Uterus (tissue), 2 donors: ENCODE measurements around the gene ACTR3C.
"Not testable (repeated sequence)": the region's sequence is repeated elsewhere in the genome, so short reads cannot be mapped to it uniquely, and the experiment has no call there.

Experiments
- POLR2A ChIP-seq, 2 donors: fragments of 450-650 bp; IDR thresholded peaks; one replicate each; pipeline ENCODE4 v1.6.1; 2016; ENCODE audit warnings: antibody characterized with exemption in 2 of 2, mild to moderate bottlenecking in 1 of 2, moderate library complexity in 1 of 2
- TF ChIP-seq, protein P1 (sequence below), 4 experiments: fragments of 200-600 bp in 2 of 4; fragments of 450-650 bp in 2 of 4; sonication (generic) in 2 of 4; IDR thresholded peaks; one replicate each; pipeline ENCODE4 v1.5.1; 2016 to 2019; ENCODE audit warnings: antibody characterized with exemption in 4 of 4, mild to moderate bottlenecking in 2 of 4, moderate library complexity in 1 of 4

DNA sequence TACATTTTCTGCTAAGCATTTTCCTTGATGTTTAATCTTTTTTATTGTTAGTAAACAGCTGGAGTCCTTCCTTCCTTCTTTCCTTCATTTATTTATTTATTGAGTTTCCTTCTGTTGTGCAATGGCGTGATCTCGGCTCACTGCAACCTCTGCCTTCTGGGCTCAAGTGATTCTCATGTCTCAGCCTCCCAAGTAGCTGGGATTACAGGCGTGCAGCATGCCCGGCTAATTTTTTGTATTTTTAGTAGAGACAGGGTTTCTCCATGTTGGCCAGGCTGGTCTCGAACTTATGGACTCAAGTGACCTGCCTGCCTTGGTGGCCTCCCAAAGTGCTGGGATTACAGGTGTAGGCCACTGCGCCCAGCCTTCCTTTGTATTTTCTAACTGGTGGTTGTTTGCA lies 6.4 kb downstream of the ACTR3C start:
- TF ChIP-seq, protein P1, sequence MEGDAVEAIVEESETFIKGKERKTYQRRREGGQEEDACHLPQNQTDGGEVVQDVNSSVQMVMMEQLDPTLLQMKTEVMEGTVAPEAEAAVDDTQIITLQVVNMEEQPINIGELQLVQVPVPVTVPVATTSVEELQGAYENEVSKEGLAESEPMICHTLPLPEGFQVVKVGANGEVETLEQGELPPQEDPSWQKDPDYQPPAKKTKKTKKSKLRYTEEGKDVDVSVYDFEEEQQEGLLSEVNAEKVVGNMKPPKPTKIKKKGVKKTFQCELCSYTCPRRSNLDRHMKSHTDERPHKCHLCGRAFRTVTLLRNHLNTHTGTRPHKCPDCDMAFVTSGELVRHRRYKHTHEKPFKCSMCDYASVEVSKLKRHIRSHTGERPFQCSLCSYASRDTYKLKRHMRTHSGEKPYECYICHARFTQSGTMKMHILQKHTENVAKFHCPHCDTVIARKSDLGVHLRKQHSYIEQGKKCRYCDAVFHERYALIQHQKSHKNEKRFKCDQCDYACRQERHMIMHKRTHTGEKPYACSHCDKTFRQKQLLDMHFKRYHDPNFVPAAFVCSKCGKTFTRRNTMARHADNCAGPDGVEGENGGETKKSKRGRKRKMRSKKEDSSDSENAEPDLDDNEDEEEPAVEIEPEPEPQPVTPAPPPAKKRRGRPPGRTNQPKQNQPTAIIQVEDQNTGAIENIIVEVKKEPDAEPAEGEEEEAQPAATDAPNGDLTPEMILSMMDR (IDR thresholded peaks at IDR 0.05), result not testable (repeated sequence)
- not testable (repeated sequence) for TF ChIP-seq POLR2A (IDR thresholded peaks at IDR 0.05)
